OCI-LY3 (cell line): Measurements from ENCODE around the gene FGF3.

Source experiments
- H2AFZ ChIP-seq: fragments of 200-600, 300-600 bp; shearing (Covaris generic); 2 replicates; pipeline ENCODE4 v1.6.0; 2014; ENCODE audit warnings: antibody characterized with exemption, low read depth, low read length
- H3K27ac ChIP-seq: fragments of 200-600, 300-600 bp; sonication (generic); 2 replicates; pipeline ENCODE4 v1.5.1; 2014; ENCODE audit warnings: mild to moderate bottlenecking, low read length, moderate library complexity, mixed read lengths
- H3K27me3 ChIP-seq: fragments of 200-600, 300-600 bp; sonication (generic); 2 replicates; pipeline ENCODE4 v1.6.1; 2014; ENCODE audit warnings: low read depth, low read length, mixed read lengths
- H3K36me3 ChIP-seq: fragments of 200-600, 300-600 bp; sonication (generic); replicated peaks from 2 replicates; pipeline ENCODE3; 2014; ENCODE audit warnings: low read depth, low read length, mixed read lengths
- H3K4me1 ChIP-seq: fragments of 300-600, 200-600 bp; sonication (generic); 2 replicates; pipeline ENCODE4 v1.6.1; 2014; ENCODE audit warnings: low read length, mixed read lengths
- H3K4me2 ChIP-seq: fragments of 200-600, 300-600 bp; sonication (generic); 2 replicates; pipeline ENCODE4 v1.6.1; 2014; ENCODE audit warnings: low read length, mixed read lengths
- H3K4me3 ChIP-seq: fragments of 300-600, 200-600 bp; sonication (generic); 2 replicates; pipeline ENCODE4 v1.5.1; 2014; ENCODE audit warnings: antibody characterized with exemption, mild to moderate bottlenecking, low read length, moderate library complexity
- H3K79me2 ChIP-seq: fragments of 300-600, 200-600 bp; shearing (Covaris generic); 2 replicates; pipeline ENCODE4 v1.6.1; 2014; ENCODE audit warnings: mild to moderate bottlenecking, low read length, mixed read lengths
- H3K9ac ChIP-seq: fragments of 300-600, 200-600 bp; shearing (Covaris generic); 2 replicates; pipeline ENCODE4 v1.6.0; 2014; ENCODE audit warnings: mild to moderate bottlenecking, low read length, moderate library complexity
- H3K9me3 ChIP-seq: fragments of 200-600, 300-600 bp; shearing (Covaris generic); 2 replicates; pipeline ENCODE4 v1.6.1; 2014; ENCODE audit warnings: low read length, mixed read lengths; ENCODE audit not compliant: insufficient read depth
- H4K20me1 ChIP-seq: fragments of 200-600, 300-600 bp; sonication (generic); 2 replicates; pipeline ENCODE4 v1.6.1; 2016; ENCODE audit warnings: low read length, mixed read lengths; ENCODE audit not compliant: insufficient read depth
- CTCF ChIP-seq: fragments of 200-600, 300-600 bp; sonication (generic); IDR thresholded peaks from 2 replicates; pipeline ENCODE4 v1.5.1; 2014; ENCODE audit warnings: antibody characterized with exemption, low read length, low read depth
- EZH2phosphoT487 ChIP-seq: fragments of 200-600 bp; shearing (Covaris generic); IDR thresholded peaks from 2 replicates; pipeline ENCODE4 v1.6.1; 2018; ENCODE audit warnings: antibody characterized with exemption, mixed run types, low read depth

FGF3 gene

GRCh38 chr11:69864686-69865661 is 45.8 kb upstream of the FGF3 start:
- Histone ChIP-seq H3K4me3 (no peak overlapping the region), H3K79me2 (no peaks in the 10 kb centered on the region), H3K36me3 (no peaks in the 10 kb centered on the region), H4K20me1 (no peaks in the 10 kb centered on the region), H3K4me2 (no peak overlapping the region), H3K27me3 (peaks cover 4% of the 10 kb centered on the region; the same call in 1 of the 2 replicates), H3K4me1 (no peaks in the 10 kb centered on the region), H3K9me3 (no peaks in the 10 kb centered on the region), H3K9ac (no peak overlapping the region), H3K27ac (no peak overlapping the region), H2AFZ (no peak overlapping the region)
- no peak for TF ChIP-seq EZH2phosphoT487
- TF ChIP-seq CTCF = no peak

GRCh38 chr11:69863544-69864200 is 44.5 kb upstream of the FGF3 start:
- Histone ChIP-seq H3K27me3 (peaks cover 9% of the 10 kb centered on the region; the same call in 1 of the 2 replicates), H3K9me3 (no peaks in the 10 kb centered on the region), H2AFZ (no peak overlapping the region), H3K27ac (no peak overlapping the region), H3K36me3 (no peaks in the 10 kb centered on the region), H3K4me1 (no peaks in the 10 kb centered on the region), H4K20me1 (no peaks in the 10 kb centered on the region), H3K4me2 (no peak overlapping the region), H3K9ac (no peak overlapping the region), H3K4me3 (no peak overlapping the region), H3K79me2 (no peaks in the 10 kb centered on the region)
- no peak for TF ChIP-seq EZH2phosphoT487
- TF ChIP-seq CTCF = no peak

- H3K4me3 ChIP-seq = no peak overlapping the region
- no peaks in the 10 kb centered on the region for H4K20me1 ChIP-seq
- H3K27ac ChIP-seq = no peak overlapping the region
- H3K4me2 ChIP-seq = no peak overlapping the region
- H3K9me3 ChIP-seq = no peaks in the 10 kb centered on the region
- no peaks in the 10 kb centered on the region for H3K79me2 ChIP-seq
- H3K27me3 ChIP-seq = peaks cover 10% of the 10 kb centered on the region; the same call in 1 of the 2 replicates
- H3K4me1 ChIP-seq = no peaks in the 10 kb centered on the region
- H3K36me3 ChIP-seq = no peaks in the 10 kb centered on the region
- no peak overlapping the region for H3K9ac ChIP-seq
- TF ChIP-seq CTCF = no peak
- no peak for TF ChIP-seq EZH2phosphoT487
- H2AFZ ChIP-seq = no peak overlapping the region
These were observed 43.8 kb upstream of the FGF3 start for GRCh38 chr11:69862797-69863543.
